H1 (cell line): ENCODE data around the gene RFPL1. TPM values are rescaled to one million over a fixed set of nuclear protein-coding genes. Genes with fewer than 3 reads are reported as not detected.

ENCODE experiments used
- CTCF ChIA-PET: fragments of 300-600 bp; sonication (Branson Sonifier 250); formaldehyde crosslinking; loops from one replicate; lab custom pipeline; 2021; ENCODE audit not compliant: partially characterized antibody; lab: Charles Lee
- POLR2A ChIA-PET: fragments of 300-600 bp; sonication (Branson Sonifier 250); formaldehyde crosslinking; loops from one replicate; lab custom pipeline; 2021; ENCODE audit warnings: inconsistent platforms; ENCODE audit not compliant: partially characterized antibody; lab: Charles Lee
- DNase-seq, 2 experiments: peaks; one replicate each; pipeline versions ENCODE4 v3.0.0 to v3.0.0-alpha.2; 2010 to 2022; ENCODE audit warnings: low spot score in 2 of 2, low read depth in 1 of 2, mixed read lengths in 1 of 2
- FAIRE-seq: peaks from 2 replicates; lab custom pipeline; 2011; peaks lifted over from hg19 to GRCh38; lab: Jason Lieb, UNC
- H2AFZ ChIP-seq: 2 replicates; pipeline ENCODE4 v1.8.1; 2012; ENCODE audit warnings: low read length, inconsistent platforms
- H2AK5ac ChIP-seq: 2 replicates; pipeline ENCODE4 v1.6.1; 2013; ENCODE audit warnings: low read depth, low read length
- H2BK120ac ChIP-seq: replicated peaks from 2 replicates; pipeline ENCODE3; 2013; ENCODE audit warnings: low read depth, low read length, inconsistent platforms
- H2BK12ac ChIP-seq: 2 replicates; pipeline ENCODE4 v1.6.1; 2013; ENCODE audit warnings: low read depth, low read length
- H2BK15ac ChIP-seq: 2 replicates; pipeline ENCODE4 v1.6.1; 2013; ENCODE audit warnings: low read length
- H2BK20ac ChIP-seq: 2 replicates; pipeline ENCODE4 v1.6.1; 2013; ENCODE audit warnings: low read length
- H2BK5ac ChIP-seq: 2 replicates; pipeline ENCODE4 v1.6.1; 2013; ENCODE audit warnings: low read depth, low read length
- H3K14ac ChIP-seq: 2 replicates; pipeline ENCODE4 v1.6.1; 2013; ENCODE audit warnings: inconsistent platforms; ENCODE audit not compliant: insufficient read length
- H3K18ac ChIP-seq: 2 replicates; pipeline ENCODE4 v1.6.1; 2013; ENCODE audit warnings: low read length; ENCODE audit errors: extremely low read depth
- H3K23ac ChIP-seq: 2 replicates; pipeline ENCODE4 v1.6.1; 2013; ENCODE audit warnings: inconsistent platforms; ENCODE audit not compliant: insufficient read length
- H3K23me2 ChIP-seq: 2 replicates; pipeline ENCODE4 v1.6.1; 2013; ENCODE audit warnings: low read depth, low read length
- H3K27ac ChIP-seq: 2 replicates; pipeline ENCODE4 v1.6.1; 2011; ENCODE audit warnings: low read depth, low read length, inconsistent platforms
- H3K27me3 ChIP-seq, 4 experiments: replicated peaks in 1 of 4; 1 replicate in 1 of 4; 2 replicates in 3 of 4; pipeline versions ENCODE4 v1.6.1 to v1.8.1; 2011 to 2013; ENCODE audit warnings: low read length in 3 of 4, mild to moderate bottlenecking in 3 of 4, inconsistent platforms in 2 of 4, mixed read lengths in 2 of 4, moderate library complexity in 1 of 4; ENCODE audit not compliant: control insufficient read depth in 3 of 4, insufficient read depth in 3 of 4; ENCODE audit errors: extremely low read depth in 1 of 4
- H3K36me3 ChIP-seq, 4 experiments: 2 replicates each; pipeline versions ENCODE4 v1.6.1 to v1.8.1; 2011 to 2013; ENCODE audit warnings: mild to moderate bottlenecking in 4 of 4, low read length in 3 of 4, moderate library complexity in 2 of 4, control low read depth in 1 of 4, inconsistent platforms in 1 of 4; ENCODE audit not compliant: insufficient read depth in 4 of 4, control insufficient read depth in 2 of 4
- H3K4ac ChIP-seq: replicated peaks from 2 replicates; pipeline ENCODE3; 2013; ENCODE audit warnings: low read length, low read depth, mixed read lengths, inconsistent platforms; ENCODE audit not compliant: insufficient read length
- H3K4me1 ChIP-seq, 4 experiments: replicated peaks in 1 of 4; 1 replicate in 1 of 4; 2 replicates in 3 of 4; pipeline versions ENCODE4 v1.6.1 to v1.8.1; 2011 to 2013; ENCODE audit warnings: low read length in 3 of 4, inconsistent platforms in 2 of 4, mixed read lengths in 1 of 4; ENCODE audit not compliant: insufficient read depth in 4 of 4, control insufficient read depth in 3 of 4
- H3K4me2 ChIP-seq, 2 experiments: 2 replicates each; pipeline versions ENCODE4 v1.6.1 to v1.8.1; 2011 to 2013; ENCODE audit warnings: low read depth in 2 of 2, low read length in 2 of 2, control low read depth in 1 of 2, inconsistent platforms in 1 of 2, mild to moderate bottlenecking in 1 of 2; ENCODE audit not compliant: insufficient read depth in 1 of 2
- H3K4me3 ChIP-seq, 4 experiments: fragments of 200-600, 300-600 bp in 1 of 4; sonication (generic), shearing (Covaris generic), sonication (Bioruptor Twin) in 1 of 4; 2 replicates each; pipeline versions ENCODE4 v1.5.1 to v1.8.1; 2011 to 2016; ENCODE audit warnings: low read length in 4 of 4, low read depth in 3 of 4, control low read depth in 2 of 4, inconsistent platforms in 2 of 4, mild to moderate bottlenecking in 2 of 4, mixed read lengths in 1 of 4, moderate library complexity in 1 of 4; ENCODE audit not compliant: insufficient read depth in 2 of 4; ENCODE audit errors: extremely low read depth in 1 of 4
- H3K56ac ChIP-seq: replicated peaks from 2 replicates; pipeline ENCODE3; 2013; ENCODE audit warnings: low read depth, mild to moderate bottlenecking, mixed read lengths, low read length, inconsistent platforms; ENCODE audit not compliant: insufficient read length
- H3K79me1 ChIP-seq: 2 replicates; pipeline ENCODE4 v1.6.1; 2013; ENCODE audit warnings: low read depth, low read length, control low read depth
- H3K79me2 ChIP-seq, 2 experiments: 2 replicates each; pipeline versions ENCODE4 v1.6.1 to v1.8.1; 2012 to 2013; ENCODE audit warnings: low read length in 2 of 2, mild to moderate bottlenecking in 2 of 2, inconsistent platforms in 1 of 2; ENCODE audit not compliant: insufficient read depth in 2 of 2, control insufficient read depth in 1 of 2
- H3K9ac ChIP-seq, 4 experiments: replicated peaks in 1 of 4; 1 replicate in 1 of 4; 2 replicates in 3 of 4; pipeline versions ENCODE4 v1.6.1 to v1.8.1; 2011 to 2013; ENCODE audit warnings: low read depth in 3 of 4, low read length in 3 of 4, control low read depth in 2 of 4, mild to moderate bottlenecking in 2 of 4, moderate library complexity in 2 of 4, inconsistent platforms in 1 of 4; ENCODE audit errors: extremely low read depth in 1 of 4
- H3K9me3 ChIP-seq, 2 experiments: 2 replicates each; pipeline versions ENCODE4 v1.6.1 to v1.8.1; 2012 to 2013; ENCODE audit warnings: mild to moderate bottlenecking in 2 of 2, moderate library complexity in 2 of 2, control low read depth in 1 of 2, inconsistent platforms in 1 of 2, low read depth in 1 of 2, low read length in 1 of 2, mixed read lengths in 1 of 2; ENCODE audit not compliant: insufficient read depth in 2 of 2
- H4K20me1 ChIP-seq, 2 experiments: replicated peaks in 1 of 2; 2 replicates each; pipeline versions ENCODE3 to v1.8.1; 2011 to 2013; ENCODE audit warnings: inconsistent platforms in 2 of 2, low read length in 2 of 2, mild to moderate bottlenecking in 1 of 2; ENCODE audit not compliant: insufficient read depth in 2 of 2, control insufficient read depth in 1 of 2
- H4K5ac ChIP-seq: 2 replicates; pipeline ENCODE4 v1.6.1; 2013; ENCODE audit warnings: low read length, low read depth, mixed read lengths, inconsistent platforms; ENCODE audit not compliant: insufficient read length
- H4K8ac ChIP-seq: 2 replicates; pipeline ENCODE4 v1.8.0; 2013; ENCODE audit warnings: mild to moderate bottlenecking, moderate library complexity, low read length, inconsistent platforms; ENCODE audit not compliant: insufficient read depth; ENCODE audit errors: extremely low read depth
- H4K91ac ChIP-seq: replicated peaks from 2 replicates; pipeline ENCODE3; 2013; ENCODE audit warnings: low read length, mixed read lengths, inconsistent platforms; ENCODE audit not compliant: insufficient read length
- CBX8 ChIP-seq: fragments of 300-800, 300-1000 bp; sonication (generic); IDR thresholded peaks from 2 replicates; pipeline ENCODE4 v1.7.1; 2016; ENCODE audit warnings: low read depth, low read length, borderline replicate concordance
- PHF8 ChIP-seq: fragments of 200-600 bp; sonication (generic); conservative IDR thresholded peaks from 2 replicates; pipeline ENCODE4 v1.7.1; 2012; ENCODE audit warnings: low read depth, mild to moderate bottlenecking, inconsistent platforms, low read length, moderate library complexity
- WGBS, 2 experiments: shearing (Covaris generic) in 1 of 2; methylation state at CpG; one replicate each; pipeline versions ENCODE4 v1.1.6 to v1.1.7; 2013 to 2015; ENCODE audit warnings: low lambda C conversion rate in 2 of 2, mixed read lengths in 2 of 2, inconsistent platforms in 1 of 2, low coverage in 1 of 2, missing lambda C conversion rate in 1 of 2; ENCODE audit not compliant: insufficient replicate concordance in 2 of 2, insufficient coverage in 1 of 2, insufficient read length in 1 of 2; ENCODE audit errors: extremely low coverage in 1 of 2, missing lambda C conversion rate in 1 of 2; 5-methylcytosine and 5-hydroxymethylcytosine counted together
- polyA plus RNA-seq, 7 experiments: library from polyadenylated mRNA; depleted of rRNA in 3 of 7; stranded (reverse) in 5 of 7; unstranded in 2 of 7; fragments of >200 nt in 5 of 7; fragments of 200-250 nt in 2 of 7; gene quantifications; 1 replicate in 5 of 7; 2 replicates in 1 of 7; 4 replicates in 1 of 7; pipeline versions ENCODE4 v1.2.1 to v1.2.3, GENCODE V29; 2011 to 2013; ENCODE audit warnings: missing spikeins in 2 of 7, mixed read lengths in 2 of 7
- total RNA-seq: library from RNA; stranded (reverse); fragmentation: NEBNext Ultra II Directional; extraction: Animal tissue kit (Norgen Biotek cat#: 25700); gene quantifications from 2 replicates; pipeline ENCODE4 v1.2.1, GENCODE V29; 2021

Gene RFPL1
- total and polyA plus RNA-seq, 2 of the 8 experiments (the other 6 are each of a cell fraction or from before 2014, with no cell fraction given): not detected

GRCh38 chr22:29449296-29449875 lies 11.0 kb downstream of the RFPL1 start:
- Histone ChIP-seq H3K18ac (no peak overlapping the region), H3K79me1 (no peaks in the 10 kb centered on the region), H3K4me3 (no peak overlapping the region), H3K23me2 (no peaks in the 10 kb centered on the region), H3K56ac (no peak overlapping the region), H2BK12ac (no peak overlapping the region), H4K8ac (no peak overlapping the region), H3K4ac (no peak overlapping the region), H2BK20ac (no peak overlapping the region), H3K9ac (no peak overlapping the region), H3K9me3 (no peaks in the 10 kb centered on the region), H3K27ac (no peak overlapping the region), H2BK15ac (no peak overlapping the region), H2AK5ac (no peak overlapping the region), H3K79me2 (no peaks in the 10 kb centered on the region), H4K5ac (no peak overlapping the region), H4K20me1 (no peaks in the 10 kb centered on the region), H3K4me1 (no peaks in the 10 kb centered on the region), H3K14ac (no peak overlapping the region), H4K91ac (no peak overlapping the region), H3K36me3 (no peaks in the 10 kb centered on the region), H2BK120ac (no peak overlapping the region), H3K23ac (no peak overlapping the region), H2AFZ (no peak overlapping the region), H2BK5ac (no peak overlapping the region), H3K4me2 (no peak overlapping the region), H3K27me3 (no peaks in the 10 kb centered on the region)
- POLR2A ChIA-PET: interaction anchor here (0.7 kb wide), 1 partner anchor 13 kb away, joined by 3 read pairs; no protein-coding TSS in a partner anchor
- no peak for DNase-seq
- CTCF ChIA-PET: interaction anchor here (0.6 to 1.3 kb wide), 2 partner anchors 20 to 94 kb away, joined by 4 to 5 read pairs; no protein-coding TSS in a partner anchor
- 81% methylated on average over 10 of the region's 11 CpGs; no CpG with 5 or more reads in 1 of the 2 experiments for WGBS, 2 experiments
- FAIRE-seq: no peak
- TF ChIP-seq PHF8 (no peak), CBX8 (no peak)
